GM23338 (cell line): Measurements from ENCODE around the gene RPS15. TPM values are rescaled to one million over a fixed set of nuclear protein-coding genes. Genes with fewer than 3 reads are reported as not detected.

Source experiments
- ATAC-seq: fragments of 200-7000 bp; cut with Tn5 transposase; 3 replicates; pipeline ENCODE4 v1.9.1; 2020
- DNase-seq: peaks from one replicate; pipeline ENCODE4 v3.0.0-alpha.2; 2015; ENCODE audit warnings: low spot score
- H2AFZ ChIP-seq: fragments of 200-600 bp; sonication (generic); 2 replicates; pipeline ENCODE4 v1.8.0; 2016; ENCODE audit warnings: antibody characterized with exemption, mild to moderate bottlenecking, moderate library complexity
- H3F3A ChIP-seq: fragments of 200-600 bp; sonication (generic); replicated peaks from 2 replicates; pipeline ENCODE4 v1.8.0; 2017; ENCODE audit warnings: antibody characterized with exemption, mixed run types, low read depth
- H3K27ac ChIP-seq: fragments of 200-600 bp; sonication (generic); 2 replicates; pipeline ENCODE4 v1.6.1; 2016; ENCODE audit warnings: low read depth
- H3K27me3 ChIP-seq: fragments of 200-600 bp; sonication (generic); 2 replicates; pipeline ENCODE4 v1.8.0; 2016; ENCODE audit warnings: mild to moderate bottlenecking, mixed run types, moderate library complexity; ENCODE audit not compliant: insufficient read depth
- H3K36me3 ChIP-seq: fragments of 200-600 bp; sonication (generic); 2 replicates; pipeline ENCODE4 v1.8.0; 2016; ENCODE audit warnings: mild to moderate bottlenecking; ENCODE audit not compliant: insufficient read depth
- H3K4me1 ChIP-seq: fragments of 200-600 bp; sonication (generic); 2 replicates; pipeline ENCODE4 v1.8.0; 2016; ENCODE audit warnings: mild to moderate bottlenecking, moderate library complexity; ENCODE audit not compliant: insufficient read depth
- H3K4me2 ChIP-seq: fragments of 200-600 bp; sonication (generic); 2 replicates; pipeline ENCODE4 v1.7.1; 2017; ENCODE audit warnings: mixed run types
- H3K4me3 ChIP-seq: fragments of 200-600 bp; sonication (generic); 2 replicates; pipeline ENCODE4 v1.6.1; 2016; ENCODE audit warnings: mixed run types
- H3K79me2 ChIP-seq: fragments of 200-600 bp; sonication (generic); replicated peaks from 2 replicates; pipeline ENCODE4 v1.8.0; 2017; ENCODE audit warnings: mild to moderate bottlenecking; ENCODE audit not compliant: insufficient read depth
- H3K9me2 ChIP-seq: fragments of 200-600 bp; sonication (generic); 2 replicates; pipeline ENCODE4 v1.8.0; 2017; ENCODE audit not compliant: insufficient read depth
- H4K20me1 ChIP-seq: fragments of 200-600 bp; sonication (generic); replicated peaks from 2 replicates; pipeline ENCODE4 v1.8.0; 2017; ENCODE audit warnings: mild to moderate bottlenecking; ENCODE audit not compliant: insufficient read depth
- H3K27ac Mint-ChIP-seq: 2 replicates; pipeline ENCODE4 v1.8.0; 2020; ENCODE audit warnings: inconsistent platforms, mild to moderate bottlenecking, moderate library complexity, mixed read lengths
- H3K27me3 Mint-ChIP-seq: 3 replicates; pipeline ENCODE4 v1.8.0; 2022; ENCODE audit warnings: low read depth, mild to moderate bottlenecking, moderate library complexity, mixed read lengths, inconsistent platforms; ENCODE audit not compliant: insufficient read depth, poor library complexity
- H3K36me3 Mint-ChIP-seq: 3 replicates; pipeline ENCODE4 v1.8.0; 2021; ENCODE audit warnings: low read depth, mild to moderate bottlenecking, inconsistent platforms, moderate library complexity, mixed read lengths
- H3K4me1 Mint-ChIP-seq: 3 replicates; pipeline ENCODE4 v1.8.0; 2020; ENCODE audit warnings: mild to moderate bottlenecking, inconsistent platforms, mixed read lengths
- H3K4me3 Mint-ChIP-seq: 3 replicates; pipeline ENCODE4 v1.8.0; 2021; ENCODE audit warnings: moderate library complexity, mild to moderate bottlenecking, inconsistent platforms, mixed read lengths
- H3K9me3 Mint-ChIP-seq: 3 replicates; pipeline ENCODE4 v1.8.0; 2020; ENCODE audit warnings: moderate library complexity, mild to moderate bottlenecking, inconsistent platforms, mixed read lengths
- CREB1 ChIP-seq: fragments of 250-450 bp; sonication (Bioruptor Pico); IDR thresholded peaks from 2 replicates; pipeline ENCODE4 v1.5.0; 2020; ENCODE audit warnings: low read depth, mild to moderate bottlenecking, moderate library complexity
- ETS1 ChIP-seq: IDR thresholded peaks from 2 replicates; pipeline ENCODE4 v1.6.1; 2016; ENCODE audit warnings: antibody characterized with exemption
- EZH2 ChIP-seq: fragments of 200-600 bp; sonication (generic); IDR thresholded peaks from one replicate; pipeline ENCODE4 v1.8.0; 2017; ENCODE audit warnings: antibody characterized with exemption, mild to moderate bottlenecking, low read depth; ENCODE audit not compliant: unreplicated experiment
- EZH2phosphoT487 ChIP-seq: fragments of 200-600 bp; sonication (generic); IDR thresholded peaks from one replicate; pipeline ENCODE4 v1.8.1; 2018; ENCODE audit warnings: antibody characterized with exemption; ENCODE audit not compliant: unreplicated experiment
- JUNB ChIP-seq: IDR thresholded peaks from one replicate; pipeline ENCODE4 v1.6.1; 2016; ENCODE audit warnings: antibody characterized with exemption; ENCODE audit not compliant: unreplicated experiment
- POLR2AphosphoS5 ChIP-seq: IDR thresholded peaks from 2 replicates; pipeline ENCODE4 v1.6.1; 2016; ENCODE audit warnings: antibody characterized with exemption, low read depth
- REST ChIP-seq: IDR thresholded peaks from one replicate; pipeline ENCODE4 v1.6.1; 2018; ENCODE audit warnings: antibody characterized with exemption; ENCODE audit not compliant: unreplicated experiment
- STAT1 ChIP-seq: IDR thresholded peaks from one replicate; pipeline ENCODE4 v1.6.1; 2016; ENCODE audit warnings: antibody characterized with exemption; ENCODE audit not compliant: unreplicated experiment
- ZNF331 ChIP-seq: fragments of 250-450 bp; sonication (Bioruptor Pico); IDR thresholded peaks from 2 replicates; pipeline ENCODE4 v1.5.0; 2020; ENCODE audit warnings: low read depth, mild to moderate bottlenecking, moderate library complexity
- polyA plus RNA-seq: library from polyadenylated mRNA; unstranded; fragments of >200 nt; fragmentation: Nextera tagmentation; extraction: Ambion mirVana; gene quantifications from 2 replicates; pipeline ENCODE4 v1.2.1, GENCODE V29; 2016
- total RNA-seq: library from RNA; depleted of rRNA; stranded (reverse); fragments of >200 nt; shearing (Covaris generic); gene quantifications from 2 replicates; pipeline ENCODE4 v1.2.3, GENCODE V29; 2014

RPS15 gene
- total and polyA plus RNA-seq, 2 experiments from 2014 or later: 2,953 to 3,861 TPM

- H3K27ac ChIP-seq: no peak overlapping the region
- H3K36me3 ChIP-seq: no peaks in the 10 kb centered on the region
- Mint-ChIP-seq H3K27ac (no peak overlapping the region), H3K27me3 (peaks cover 61% of the 10 kb centered on the region), H3K4me3 (peak overlapping the region; percentile 37; the same call in 1 of the 3 replicates), H3K4me1 (peaks cover 34% of the 10 kb centered on the region), H3K36me3 (peaks cover 6% of the 10 kb centered on the region), H3K9me3 (no peaks in the 10 kb centered on the region; the same call in 2 of the 3 replicates)
- peaks cover 26% of the 10 kb centered on the region; the same call in 1 of the 2 replicates for H3K4me1 ChIP-seq
- 0 out of 2 replicates have a peak, but pooled peaks cover 3% of the 10 kb centered on the region for H3K79me2 ChIP-seq
- ATAC-seq: no peak
- TF ChIP-seq EZH2phosphoT487 (no peak), REST (no peak), EZH2 (no peak), POLR2AphosphoS5 (no peak), CREB1 (CRISPR knock-in tag) (no peak), ZNF331 (CRISPR knock-in tag) (no peak), JUNB (no peak), ETS1 (no peak)
- peaks cover 45% of the 10 kb centered on the region for H3K27me3 ChIP-seq
- no peak overlapping the region for H2AFZ ChIP-seq
- 0 out of 2 replicates have a peak, but pooled peaks cover under 1% of the 10 kb centered on the region for H4K20me1 ChIP-seq
- H3K4me2 ChIP-seq: no peak overlapping the region
- peaks cover 39% of the 10 kb centered on the region for H3F3A ChIP-seq
- peak overlapping the region; percentile 83; the same call in 1 of the 2 replicates for H3K4me3 ChIP-seq
- no peak for DNase-seq
- no peaks in the 10 kb centered on the region for H3K9me2 ChIP-seq
These were observed 9.3 kb downstream of the RPS15 start for GRCh38 chr19:1447504-1447903.

GRCh38 chr19:1447944-1448343 lies 9.7 kb downstream of the RPS15 start:
- Histone ChIP-seq H3K4me3 (no peak overlapping the region), H2AFZ (no peak overlapping the region), H4K20me1 (no peaks in the 10 kb centered on the region), H3K9me2 (no peaks in the 10 kb centered on the region), H3K27me3 (peaks cover 45% of the 10 kb centered on the region), H3K79me2 (0 out of 2 replicates have a peak, but pooled peaks cover 3% of the 10 kb centered on the region), H3K4me2 (no peak overlapping the region), H3K4me1 (peaks cover 30% of the 10 kb centered on the region; the same call in 1 of the 2 replicates), H3F3A (peaks cover 36% of the 10 kb centered on the region), H3K36me3 (no peaks in the 10 kb centered on the region), H3K27ac (no peak overlapping the region)
- TF ChIP-seq STAT1 (no peak), JUNB (no peak), EZH2phosphoT487 (no peak)
- peaks cover 2% of the 10 kb centered on the region for H3K36me3 Mint-ChIP-seq
- H3K27me3 Mint-ChIP-seq: peaks cover 61% of the 10 kb centered on the region
- no peak overlapping the region for H3K27ac Mint-ChIP-seq
- ATAC-seq: no peak
- peaks cover 32% of the 10 kb centered on the region for H3K4me1 Mint-ChIP-seq
- DNase-seq: no peak
- peak overlapping the region; percentile 37; the same call in 1 of the 3 replicates for H3K4me3 Mint-ChIP-seq
- H3K9me3 Mint-ChIP-seq: no peaks in the 10 kb centered on the region; the same call in 2 of the 3 replicates
